Endothelial cell of umbilical vein (primary cell): ENCODE results near the gene DMBX1.

Experiments used
- CTCF ChIP-seq, 2 donors: IDR thresholded peaks; 1 replicate in 1 of 2; 2 replicates in 1 of 2; pipeline ENCODE4 v1.5.1; 2011; ENCODE audit warnings: low read length in 2 of 2, mild to moderate bottlenecking in 2 of 2, moderate library complexity in 2 of 2, control low read depth in 1 of 2, inconsistent platforms in 1 of 2, low read depth in 1 of 2; ENCODE audit not compliant: insufficient read depth in 1 of 2; ENCODE audit errors: extremely low read depth in 1 of 2
- EZH2 ChIP-seq: IDR thresholded peaks from 2 replicates; pipeline ENCODE4 v1.6.1; 2012; ENCODE audit warnings: borderline replicate concordance, low read depth, mild to moderate bottlenecking, moderate library complexity, low read length, inconsistent platforms; ENCODE audit not compliant: severe bottlenecking
- MYC ChIP-seq: IDR thresholded peaks from one replicate; pipeline ENCODE4 v1.6.1; 2011; ENCODE audit warnings: mild to moderate bottlenecking, low read depth, low read length
- POLR2A ChIP-seq: IDR thresholded peaks from 2 replicates; pipeline ENCODE4 v1.6.1; 2012; ENCODE audit warnings: low read depth, mild to moderate bottlenecking, control low read depth, low read length
- POLR2AphosphoS5 ChIP-seq: IDR thresholded peaks from 2 replicates; pipeline ENCODE4 v1.6.1; 2012; ENCODE audit warnings: low read depth, mild to moderate bottlenecking, control low read depth, low read length, moderate library complexity; ENCODE audit not compliant: insufficient read depth
- TF ChIP-seq, protein P1 (sequence below): IDR thresholded peaks from 2 replicates; pipeline ENCODE4 v1.6.1; 2011; ENCODE audit not compliant: insufficient read depth, insufficient read length

GRCh38 chr1:46450160-46450517, 39.5 kb upstream of the DMBX1 start:
- no peak for TF ChIP-seq CTCF (IDR thresholded peaks at IDR 0.05; ENCODE audit: extremely low read depth in 1 of 2, insufficient read depth in 1 of 2, low read depth in 1 of 2, low read length in 2 of 2)
- TF ChIP-seq MYC: no peak
- TF ChIP-seq, protein P1, sequence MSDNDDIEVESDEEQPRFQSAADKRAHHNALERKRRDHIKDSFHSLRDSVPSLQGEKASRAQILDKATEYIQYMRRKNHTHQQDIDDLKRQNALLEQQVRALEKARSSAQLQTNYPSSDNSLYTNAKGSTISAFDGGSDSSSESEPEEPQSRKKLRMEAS: no peak
- no peak for TF ChIP-seq POLR2A
- TF ChIP-seq POLR2AphosphoS5: no peak
- TF ChIP-seq EZH2: no peak
